Activated T-cell treated with anti-CD3 and anti-CD28 coated beads for 24 hours (primary cell): Measurements from ENCODE around the gene FBXL12.
"Not testable (repeated sequence)": the region's sequence is repeated elsewhere in the genome, so short reads cannot be mapped to it uniquely, and the experiment has no call there.

Source experiments
- DNase-seq: peaks from one replicate; pipeline ENCODE4 v3.0.0-alpha.2; 2020; ENCODE audit warnings: low read depth

FBXL12 gene, protein sequence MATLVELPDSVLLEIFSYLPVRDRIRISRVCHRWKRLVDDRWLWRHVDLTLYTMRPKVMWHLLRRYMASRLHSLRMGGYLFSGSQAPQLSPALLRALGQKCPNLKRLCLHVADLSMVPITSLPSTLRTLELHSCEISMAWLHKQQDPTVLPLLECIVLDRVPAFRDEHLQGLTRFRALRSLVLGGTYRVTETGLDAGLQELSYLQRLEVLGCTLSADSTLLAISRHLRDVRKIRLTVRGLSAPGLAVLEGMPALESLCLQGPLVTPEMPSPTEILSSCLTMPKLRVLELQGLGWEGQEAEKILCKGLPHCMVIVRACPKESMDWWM

DNA sequence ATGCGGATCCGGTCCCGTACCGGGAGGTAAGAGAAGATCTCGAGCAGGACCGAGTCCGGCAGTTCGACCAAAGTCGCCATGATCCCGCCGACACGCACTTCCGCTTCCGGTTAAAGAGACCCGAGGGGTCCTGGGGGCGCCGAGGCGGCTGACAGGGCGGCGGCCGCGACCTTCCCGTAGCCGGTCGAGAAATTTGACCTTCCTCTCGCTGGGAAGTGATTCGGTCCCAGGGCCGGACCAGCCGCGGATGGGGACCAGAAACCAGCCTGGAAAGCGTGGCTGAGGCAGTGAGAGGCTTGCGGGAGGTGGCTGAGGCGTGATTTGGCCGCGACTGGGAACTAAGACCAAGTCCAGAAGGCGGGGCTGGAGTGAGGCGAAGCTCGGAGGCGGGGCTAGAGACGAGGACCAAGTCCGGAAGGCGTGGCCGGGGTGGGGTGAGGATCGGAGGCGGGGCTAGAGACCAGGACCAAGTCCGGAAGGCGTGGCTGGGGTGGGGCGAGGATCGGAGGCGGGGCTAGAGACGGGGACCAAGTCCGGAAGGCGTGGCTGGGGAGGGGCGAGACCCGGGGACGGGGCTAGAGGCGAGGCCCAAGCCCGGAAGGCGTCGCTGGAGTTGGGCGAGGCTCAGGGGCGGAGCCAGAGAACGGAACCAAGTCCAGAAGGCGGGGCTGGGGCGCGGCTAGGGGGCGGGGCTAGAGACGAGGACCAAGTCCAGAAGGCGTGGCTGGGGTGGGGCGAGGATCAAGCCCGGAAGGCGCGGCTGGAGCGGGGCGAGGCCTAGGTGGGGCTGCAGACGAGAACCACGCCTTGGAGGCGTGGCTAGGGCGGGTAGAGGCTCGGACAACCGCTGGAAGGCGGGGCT, at the start of gene FBXL12:
Gene FBXL12, minus strand, starts transcription at position 346 of the 862 bp plus-strand sequence. Its CDS starts 266 bp downstream, at position 80.
- DNase-seq, result peak; percentile 100

DNA sequence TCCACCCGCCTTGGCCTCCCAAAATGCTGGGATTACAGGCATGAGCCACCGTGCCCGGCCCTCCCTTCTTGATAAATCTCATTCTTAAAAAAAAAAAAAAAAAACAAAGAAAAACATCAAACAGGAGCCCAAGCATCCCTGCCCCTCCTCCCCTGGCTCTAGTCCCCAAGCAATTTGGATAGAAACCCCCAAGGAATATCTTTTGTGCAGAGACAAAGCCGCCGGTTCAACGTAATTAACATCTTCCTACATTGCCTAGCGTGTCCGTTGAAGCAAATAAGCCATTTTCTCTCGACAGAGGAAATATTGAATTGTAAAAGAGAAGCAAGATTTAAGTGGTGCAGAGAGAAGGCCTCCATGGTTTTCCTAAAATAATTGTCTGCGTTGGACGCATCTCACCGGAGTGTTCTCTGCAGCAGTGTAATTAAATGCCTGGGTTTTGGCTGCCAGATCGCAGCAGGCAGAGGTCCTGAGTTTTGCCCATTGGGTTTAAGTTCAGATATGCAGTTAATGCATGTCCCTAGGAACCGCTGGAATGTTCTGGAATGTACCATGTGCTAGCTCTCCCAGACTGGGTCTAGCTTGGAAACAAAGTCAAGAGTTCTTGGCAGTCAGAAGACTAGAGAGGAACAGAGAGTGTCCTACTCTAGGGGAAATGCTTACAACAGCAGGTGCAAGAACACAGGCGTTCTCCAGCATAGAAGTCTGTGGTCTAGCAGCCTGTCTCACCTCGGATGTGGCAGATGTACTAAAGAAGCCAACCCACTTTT, 47.0 kb upstream of the FBXL12 start:
- DNase-seq, result no peak

DNA sequence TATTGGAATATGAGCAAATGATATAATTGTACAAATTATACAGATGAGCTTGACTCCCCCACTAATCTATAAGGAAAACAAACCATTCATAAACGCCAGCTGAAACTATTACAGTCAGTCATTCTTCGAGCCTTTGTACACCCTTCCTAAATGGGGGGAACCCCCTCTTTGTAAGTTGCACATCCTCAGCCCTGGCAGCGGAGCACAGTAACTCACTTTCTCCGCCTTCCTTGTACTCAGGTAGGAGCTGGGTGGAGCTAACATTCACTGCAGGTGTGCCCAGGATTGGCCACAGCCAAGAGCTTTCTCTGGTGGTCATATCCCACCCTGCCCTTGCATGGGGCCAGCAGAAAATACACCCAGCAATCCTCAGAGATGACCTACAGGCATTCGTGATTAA, 44.9 kb upstream of the FBXL12 start:
- DNase-seq, result no peak

DNA sequence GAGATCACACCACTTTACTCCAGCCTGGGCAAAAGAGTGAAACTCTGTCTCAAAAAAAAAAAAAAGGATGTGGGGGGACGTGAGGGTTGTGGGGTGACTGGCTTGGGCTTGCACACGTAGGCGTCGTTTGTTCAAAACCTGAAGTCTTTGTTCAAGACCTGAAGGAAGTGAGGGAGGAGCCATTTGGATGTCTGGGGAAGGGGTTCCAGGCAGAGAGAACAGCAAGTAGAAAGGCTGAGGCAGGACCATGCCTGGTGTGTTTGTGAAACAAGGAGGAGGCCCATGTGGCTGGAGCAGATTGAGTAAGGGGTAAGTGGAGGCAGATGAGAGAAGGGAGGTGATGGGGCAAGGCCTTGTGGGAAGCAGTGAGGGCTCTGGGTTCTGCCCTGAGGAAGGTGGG, 44.1 kb upstream of the FBXL12 start:
- no peak for DNase-seq

DNA sequence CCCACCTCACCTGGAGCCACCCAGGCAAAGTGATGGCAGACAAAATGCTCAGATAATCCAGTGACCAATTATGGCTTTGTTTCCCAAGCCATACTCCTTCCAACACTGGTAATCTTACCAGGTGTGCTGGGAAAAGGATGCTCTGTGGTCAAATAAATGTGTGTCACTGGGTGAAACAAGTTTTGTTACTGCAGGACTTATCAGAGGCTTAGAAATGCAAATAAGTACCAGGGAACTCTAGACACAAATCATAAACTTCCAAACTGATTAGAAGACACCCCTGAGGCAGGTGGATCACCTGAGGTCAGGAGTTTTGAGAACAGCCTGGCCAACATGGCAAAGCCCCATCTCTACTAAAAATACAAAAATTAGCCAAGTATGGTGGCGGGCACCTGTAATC, 42.6 kb upstream of the FBXL12 start:
- DNase-seq, result no peak

DNA sequence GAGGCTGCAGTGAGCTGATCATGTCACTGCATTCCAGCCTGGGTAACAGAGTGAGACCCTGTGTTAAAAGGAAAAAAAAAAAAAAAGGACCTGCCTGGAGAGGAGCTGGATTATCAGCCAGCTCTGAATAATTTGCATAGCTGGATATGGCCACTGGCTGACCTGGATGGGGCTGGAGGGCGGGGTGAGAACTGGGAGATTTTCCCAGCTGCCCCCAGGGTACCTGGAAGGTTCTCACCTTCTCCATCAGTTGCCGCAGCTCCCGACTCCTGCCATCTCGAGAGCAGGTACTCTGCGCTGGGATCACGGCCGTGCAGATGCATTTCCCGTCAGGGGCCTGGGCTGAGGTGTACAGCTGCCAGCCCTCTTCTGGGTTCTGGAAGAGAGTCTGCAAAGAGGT, 41.5 kb upstream of the FBXL12 start:
- no peak for DNase-seq

DNA sequence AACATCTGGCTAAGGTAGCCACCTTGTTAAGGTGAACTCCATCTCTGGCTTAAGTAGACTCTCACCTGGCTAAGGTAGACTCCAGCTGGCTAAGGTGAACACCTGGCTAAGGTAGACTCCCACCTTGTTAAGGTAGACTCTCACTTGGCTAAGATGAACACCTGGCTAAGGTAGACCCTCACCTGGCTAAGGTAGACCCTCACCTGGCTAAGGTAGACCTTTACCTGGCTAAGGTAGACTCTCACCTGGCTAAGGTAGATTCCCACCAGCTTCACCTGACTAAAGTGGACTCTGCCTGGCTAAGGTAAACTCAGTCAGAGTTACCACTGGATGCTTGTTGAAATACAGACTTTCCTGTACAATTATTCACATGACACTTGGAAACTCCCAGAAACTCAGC, 39.9 kb upstream of the FBXL12 start:
- DNase-seq, result no peak

DNA sequence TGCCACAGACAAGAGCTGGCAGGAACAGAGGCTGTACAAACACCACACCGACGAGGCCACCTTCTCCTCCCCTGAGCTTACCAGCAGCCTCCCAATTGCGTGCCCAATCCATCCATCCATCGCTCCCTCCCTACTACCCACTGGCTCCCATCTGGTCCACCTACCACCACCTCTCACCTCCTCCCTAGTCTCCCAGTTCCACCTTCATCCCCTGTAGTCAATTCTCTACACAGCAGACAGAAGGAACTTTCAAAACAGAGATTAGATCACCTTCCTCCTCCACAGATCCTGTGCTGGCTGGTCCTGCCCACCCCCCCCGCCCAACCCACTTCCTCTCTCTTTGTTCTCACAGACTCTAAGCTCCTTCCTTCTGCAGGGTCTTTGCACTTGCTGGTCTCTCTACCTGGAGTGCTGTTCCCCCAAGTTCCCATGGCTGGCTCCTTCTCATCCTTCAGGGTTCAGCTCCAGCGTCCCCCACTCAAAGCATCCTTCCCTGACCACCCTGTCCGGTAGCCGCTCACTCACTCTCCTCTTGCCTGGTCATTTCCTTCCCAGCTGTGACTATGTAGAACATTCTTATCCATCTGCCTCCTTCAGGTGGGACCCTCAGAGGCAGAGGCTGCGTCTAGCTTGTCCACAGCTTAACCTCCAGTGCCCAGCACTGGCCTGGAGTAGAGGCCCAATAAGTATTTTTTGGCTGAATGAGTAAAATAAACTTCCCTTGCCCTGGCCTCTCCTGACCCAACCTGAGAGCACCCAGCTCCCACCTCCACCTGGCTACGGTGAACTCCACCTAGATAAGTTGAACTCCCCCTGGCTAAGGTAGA, 39.3 kb upstream of the FBXL12 start:
- no peak for DNase-seq

DNA sequence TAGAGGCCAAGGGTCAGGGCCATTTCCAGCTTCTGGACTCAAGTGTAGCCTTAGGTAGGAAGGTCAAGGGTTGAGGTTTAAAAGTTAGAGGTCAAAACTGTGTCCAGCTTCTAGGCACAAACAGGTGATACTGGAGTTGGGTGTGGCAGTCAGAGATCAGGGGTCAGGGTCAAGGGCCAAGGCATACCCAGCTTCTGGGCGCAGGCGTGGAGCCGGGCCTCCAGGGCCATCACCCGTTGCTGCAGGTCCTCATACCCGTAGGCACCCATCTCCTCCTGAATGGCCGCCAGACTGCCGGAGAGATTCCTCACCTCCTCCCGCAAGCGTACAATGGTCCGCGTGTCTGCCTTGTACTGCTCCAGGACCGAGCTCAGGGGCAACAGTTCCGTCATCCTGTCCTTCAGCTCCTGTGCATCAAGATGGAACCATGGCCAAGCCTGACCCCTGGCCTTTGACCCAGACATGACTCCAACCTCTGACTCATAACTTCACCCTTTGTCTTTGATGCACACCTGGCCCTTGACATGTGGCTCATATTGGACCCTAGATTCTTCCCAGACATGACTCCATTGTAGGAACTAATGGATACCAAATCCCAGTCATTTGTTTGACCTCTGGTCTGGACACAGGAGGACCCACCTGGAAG, 38.3 kb upstream of the FBXL12 start:
- DNase-seq, result no peak

DNA sequence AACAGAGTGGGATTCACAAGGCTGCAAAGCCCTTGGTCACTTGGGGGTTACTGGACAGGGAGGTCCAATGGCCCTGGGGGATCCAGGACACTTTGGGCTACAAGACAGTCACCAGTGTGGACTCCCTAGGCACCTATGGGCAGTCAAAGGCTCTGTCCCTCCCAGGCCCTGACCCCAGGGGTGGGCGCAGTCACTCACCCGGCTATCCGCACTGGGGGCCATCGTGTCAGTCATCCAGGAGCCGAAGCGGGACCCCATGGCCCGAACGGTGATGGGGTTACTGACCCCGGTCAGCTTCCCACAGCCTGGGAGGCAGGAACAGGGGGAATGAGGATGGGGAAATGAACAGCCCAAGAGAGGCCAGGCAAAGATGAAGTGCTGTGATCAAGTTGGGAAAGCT, 37.7 kb upstream of the FBXL12 start:
- no peak for DNase-seq

DNA sequence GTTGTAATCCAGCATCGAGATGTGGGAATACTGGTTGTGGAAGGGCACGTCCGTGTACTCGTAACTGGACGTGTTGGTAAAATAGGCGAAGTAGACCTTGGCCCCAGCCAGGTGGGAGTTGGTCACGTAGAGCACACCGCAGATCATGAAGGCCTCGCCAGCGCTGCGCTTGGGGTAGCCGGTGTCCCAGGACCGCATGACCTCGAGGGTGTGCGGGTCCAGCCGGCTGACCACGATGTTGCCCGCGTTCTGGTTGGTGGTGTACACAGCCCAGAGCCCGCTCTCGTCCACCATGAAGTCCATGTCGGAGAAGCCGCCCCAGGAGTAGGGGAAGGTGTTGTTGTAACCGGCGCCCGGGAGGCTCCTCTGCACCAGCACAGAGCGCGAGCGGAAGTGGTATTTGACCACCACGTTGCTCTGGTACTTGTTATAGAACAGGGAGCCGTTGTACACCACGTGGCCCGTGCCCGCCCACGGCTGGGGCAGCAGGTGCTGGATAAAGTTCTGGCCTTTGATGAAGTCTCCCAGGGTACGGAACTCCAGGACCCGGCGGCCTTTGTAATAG, 35.5 kb upstream of the FBXL12 start:
- no peak for DNase-seq

DNA sequence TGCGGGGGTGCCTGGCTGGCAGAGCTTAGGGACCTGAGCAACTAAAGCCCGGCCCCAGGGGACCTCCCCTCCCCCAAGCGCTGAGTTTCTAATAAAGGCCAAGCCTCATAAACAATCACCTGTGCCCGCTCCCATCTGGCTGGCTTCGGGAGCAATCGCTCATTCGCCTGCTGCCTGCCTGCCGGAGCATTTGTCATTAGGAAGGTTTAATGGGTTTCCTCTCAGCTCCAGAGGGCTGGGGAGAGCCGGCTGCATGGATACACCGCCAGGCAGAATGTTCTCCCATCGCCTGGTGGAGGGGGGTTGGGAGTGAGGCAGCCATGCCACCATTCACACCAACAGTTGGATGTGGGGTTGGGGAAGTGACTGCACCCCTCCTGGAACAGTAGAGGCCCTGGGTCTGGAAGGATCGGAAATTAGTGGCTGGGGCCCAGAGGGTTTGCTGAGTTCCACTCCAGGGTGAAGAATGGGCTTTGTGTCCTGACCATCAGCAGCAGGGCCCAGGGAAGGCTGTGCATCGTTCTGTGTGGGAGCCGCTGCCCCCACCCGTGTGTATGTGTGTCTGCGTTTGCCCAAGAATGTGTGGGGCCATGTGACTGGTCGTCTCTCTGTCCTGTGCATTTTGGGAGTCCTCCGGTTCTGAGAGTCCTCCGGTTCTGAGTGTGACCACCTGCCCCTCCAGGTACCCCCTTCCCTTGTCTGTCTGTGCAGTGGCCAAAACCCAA, 31.5 kb upstream of the FBXL12 start:
- no peak for DNase-seq

DNA sequence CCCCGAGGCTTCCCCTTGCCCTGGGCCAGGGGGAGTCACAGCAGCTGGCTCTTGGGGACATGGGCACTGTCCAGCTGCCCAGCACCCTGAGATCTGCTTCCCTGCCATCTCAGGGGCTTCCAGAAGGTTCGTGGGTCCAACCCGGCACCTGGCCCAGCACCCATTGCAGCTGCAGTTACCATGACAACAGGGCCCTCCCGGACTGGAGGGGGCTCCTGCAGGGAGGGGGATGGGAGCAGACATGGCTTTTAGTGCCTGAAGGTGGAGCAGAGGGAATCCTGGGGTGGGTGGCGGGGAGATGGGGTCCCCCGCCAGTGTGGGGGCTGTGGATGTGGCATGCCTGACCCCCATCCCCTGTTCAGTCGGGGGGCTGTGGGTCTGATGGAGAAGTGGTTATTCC, 30.9 kb upstream of the FBXL12 start:
- no peak for DNase-seq

DNA sequence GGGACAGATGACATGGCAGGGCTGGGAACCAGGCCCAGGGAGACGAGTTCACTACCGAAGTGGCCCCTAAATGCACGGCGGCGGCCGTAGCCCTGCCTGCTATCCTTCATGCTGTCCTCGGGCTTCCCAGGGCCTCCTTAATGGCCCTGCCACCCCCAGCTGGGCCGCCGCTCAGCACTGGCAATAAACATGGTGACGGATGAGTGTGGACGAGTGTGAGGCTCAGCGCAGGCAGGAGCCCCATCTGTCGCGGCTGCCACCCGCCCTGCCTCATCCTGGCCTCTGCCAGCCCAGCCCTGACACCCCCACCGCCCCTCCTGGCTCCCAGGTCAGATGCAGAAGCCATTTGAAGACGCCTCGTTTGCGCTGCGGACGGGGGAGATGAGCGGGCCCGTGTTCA, 29.9 kb upstream of the FBXL12 start:
- DNase-seq, result no peak

DNA sequence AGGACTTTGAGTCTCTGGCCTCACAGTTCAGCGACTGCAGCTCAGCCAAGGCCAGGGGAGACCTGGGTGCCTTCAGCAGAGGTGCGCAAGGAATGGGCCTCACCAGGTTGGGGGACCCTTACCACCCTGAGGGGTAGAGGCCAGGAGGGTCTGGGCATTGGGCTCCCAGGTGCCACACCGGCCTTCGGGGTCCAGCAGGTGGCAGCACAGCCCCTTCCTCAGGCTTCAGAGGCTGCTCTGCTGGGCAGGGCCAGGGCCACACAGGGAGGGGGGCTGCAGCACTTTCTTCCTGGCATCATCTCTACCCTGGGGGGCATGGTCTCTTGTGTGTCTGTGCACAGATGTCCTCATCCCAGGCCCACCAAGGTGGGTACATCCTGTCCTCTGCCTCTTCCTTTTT, 29.2 kb upstream of the FBXL12 start:
- DNase-seq, result no peak

DNA sequence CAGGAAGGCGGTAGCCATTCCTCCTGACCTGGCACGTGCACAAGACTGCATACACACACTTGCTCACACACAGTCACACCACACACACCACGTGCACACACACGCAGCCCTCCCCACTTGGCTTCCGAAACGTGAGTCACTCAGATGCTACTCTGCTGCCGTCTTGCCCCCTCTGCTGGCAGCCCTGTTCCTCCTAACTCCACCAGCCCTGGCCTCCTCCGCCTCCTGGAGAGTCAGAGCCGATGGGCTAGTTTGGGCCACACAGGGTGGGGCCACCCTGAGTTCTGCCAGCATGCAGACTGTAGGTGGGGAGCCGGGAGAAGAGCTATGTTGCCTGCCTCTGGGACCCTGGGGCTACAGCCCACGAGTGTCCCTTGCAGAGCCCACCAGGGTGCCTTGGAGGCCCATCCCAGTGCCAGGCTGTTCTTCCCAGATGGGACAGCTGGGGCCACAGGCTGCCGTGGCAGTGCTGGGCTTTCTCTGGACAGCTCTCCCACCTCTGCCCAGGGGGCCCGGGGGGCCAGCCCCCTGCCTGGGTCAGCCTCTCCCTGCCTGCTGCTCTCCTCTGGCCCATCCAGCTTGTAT, 28.3 kb upstream of the FBXL12 start:
- peak; percentile 34 for DNase-seq

DNA sequence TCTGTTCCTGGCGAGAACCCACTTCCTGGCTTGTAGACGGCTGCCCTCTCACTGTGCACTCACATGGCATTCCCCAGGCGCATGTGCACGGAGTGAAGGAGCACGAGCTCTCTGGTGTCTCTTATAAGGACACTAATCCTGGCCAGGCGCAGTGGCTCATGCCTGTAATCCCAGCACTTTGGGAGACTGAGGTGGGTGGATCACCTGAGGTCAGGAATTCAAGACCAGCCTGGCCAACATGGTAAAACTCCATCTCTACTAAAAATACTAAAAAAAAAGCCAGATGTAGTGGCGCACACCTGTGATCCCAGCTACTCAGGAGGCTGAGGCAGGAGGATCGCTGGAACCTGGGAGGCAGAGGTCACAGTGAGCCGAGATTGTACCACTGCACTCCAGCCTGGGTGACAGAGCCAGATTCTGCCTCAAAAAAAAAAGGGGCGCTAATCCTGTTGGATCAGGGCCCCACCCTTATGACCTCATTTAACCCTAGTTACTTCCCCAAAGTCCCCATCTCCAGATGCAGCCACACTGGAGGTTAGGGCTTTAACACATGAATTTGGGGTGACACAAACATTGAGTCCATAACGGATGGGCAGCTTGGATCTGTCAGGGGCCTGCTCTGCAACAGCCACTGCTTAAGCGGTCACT, 24.9 kb upstream of the FBXL12 start:
- not testable (repeated sequence) for DNase-seq

DNA sequence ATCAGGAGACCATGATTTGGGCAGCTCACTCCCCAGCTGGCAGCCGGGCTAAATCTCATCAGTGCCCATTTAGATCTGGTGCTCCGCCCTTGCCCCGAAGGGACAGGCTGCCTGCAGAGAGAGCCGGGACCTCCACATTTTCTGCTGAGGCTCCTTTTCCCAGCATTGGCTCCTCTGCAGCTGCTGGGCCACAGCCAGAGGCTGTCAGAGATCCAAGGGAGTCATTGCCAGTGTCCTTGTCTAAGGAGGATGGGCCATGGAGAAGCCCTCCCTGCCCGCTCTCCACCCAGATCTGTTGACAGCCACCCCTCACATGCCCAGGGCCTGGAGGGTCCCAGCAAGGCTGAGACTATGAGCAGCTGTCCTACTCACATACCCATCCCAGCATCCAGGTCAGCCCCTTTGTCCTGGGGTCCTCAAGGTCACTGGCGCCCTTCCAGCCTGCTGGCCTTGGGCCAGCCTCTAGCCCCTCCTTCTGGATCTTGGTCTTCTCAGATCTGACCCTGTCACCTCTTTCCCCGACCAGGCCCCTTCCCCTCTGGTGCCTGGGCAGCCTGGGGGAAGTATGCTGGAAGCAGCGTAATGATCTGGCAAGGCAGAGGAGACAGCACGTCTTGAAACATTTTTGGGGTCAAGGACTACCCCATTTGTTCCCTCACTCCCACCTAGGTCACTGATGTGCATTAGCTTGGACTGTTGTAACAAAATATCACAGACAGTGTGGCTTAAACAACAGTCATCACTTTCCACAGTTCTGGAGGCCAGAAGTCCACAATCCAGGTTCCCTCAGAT, 24.2 kb upstream of the FBXL12 start:
- DNase-seq, result no peak

DNA sequence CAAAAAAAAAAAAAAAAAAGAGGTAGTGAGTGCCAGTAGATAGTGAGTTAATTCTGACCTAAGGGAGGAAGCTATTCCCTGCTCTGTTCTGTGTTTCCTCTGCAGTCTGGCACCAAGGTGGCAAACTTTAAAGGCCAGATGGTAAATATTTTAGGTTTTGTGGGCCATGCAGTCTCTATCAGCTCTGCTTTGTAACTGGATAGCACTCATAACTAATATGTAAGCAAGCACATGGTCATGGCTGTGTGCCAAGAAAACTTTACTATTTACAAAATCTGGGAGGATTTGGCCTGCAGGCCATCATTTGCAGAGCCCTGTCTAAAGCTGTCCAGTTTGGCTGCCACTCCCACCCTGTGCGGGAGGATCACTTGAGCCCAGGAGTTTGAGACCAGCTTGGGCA, 20.5 kb upstream of the FBXL12 start:
- no peak for DNase-seq
